ENCODE measurements around the gene STAC3. TPM values are rescaled to one million over a fixed set of nuclear protein-coding genes. Genes with fewer than 3 reads are reported as not detected.

The STAC3 gene
- total and polyA plus RNA-seq, 9 of the 15 experiments (the other 6 are each of a cell fraction or from before 2014, with no cell fraction given), result 0.45 to 6.4 (median 3.3) TPM

DNA sequence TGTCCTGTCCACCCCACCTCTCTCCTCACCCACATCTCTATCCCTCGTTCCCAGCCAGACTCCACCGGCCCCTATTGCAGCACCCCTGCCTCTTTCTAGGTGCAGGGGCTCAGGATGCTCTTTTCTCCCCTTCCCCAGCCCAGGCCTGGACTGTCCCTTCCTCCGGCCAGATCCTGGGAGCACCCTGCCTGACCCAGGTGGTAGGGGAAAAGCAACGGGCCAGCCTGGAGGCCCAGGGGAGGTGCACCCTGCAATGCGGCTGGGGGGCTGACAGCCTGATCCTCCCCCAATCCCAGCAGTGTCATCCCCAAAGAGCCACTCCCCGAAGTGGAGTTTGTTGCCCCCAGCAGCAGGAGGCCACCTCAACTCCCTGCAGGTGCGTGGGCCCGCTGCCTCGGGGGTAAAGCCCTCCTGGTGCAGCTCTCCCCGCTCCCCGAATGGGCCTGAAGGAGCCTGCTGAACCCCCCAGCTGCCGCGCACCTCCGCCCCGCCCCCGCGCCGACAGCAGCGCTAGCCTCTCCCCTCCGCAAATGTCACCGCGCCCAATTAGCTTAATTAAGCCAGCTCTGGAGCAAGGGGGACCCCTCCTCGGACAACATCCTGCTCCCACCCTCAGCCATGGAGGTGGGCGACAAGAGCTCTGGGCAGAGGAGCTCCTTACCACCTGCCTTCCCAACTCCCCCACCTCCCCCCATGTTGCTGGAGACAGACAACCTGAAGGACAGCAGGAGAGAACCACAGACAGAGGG lies 29.6 kb downstream of the STAC3 start:
- ChIA-PET POLR2A (interaction anchor here (1.0 to 1.2 kb wide), 2 partner anchors 9 to 21 kb away, joined by 3 read pairs; no protein-coding TSS in a partner anchor), CTCF (ENCODE audit: low intra/inter-chr PET ratio) (interaction anchor here (1.1 kb wide), 1 partner anchor 18 kb away, joined by 3 read pairs; no protein-coding TSS in a partner anchor)
- DNase-seq (ENCODE audit: extremely low read depth in 1 of 4, low spot score in 3 of 4) (no peak), ATAC-seq (no peak), FAIRE-seq (no peak)
- peaks cover 15 to 63% of the 10 kb centered on the region in 2 experiments for H3K4me1 ChIP-seq (replicated peaks in 1 of 2; ENCODE audit: control insufficient read depth in 2 of 2, insufficient read depth in 2 of 2, low read length in 2 of 2)
- no peak overlapping the region for H3K27ac ChIP-seq (ENCODE audit: extremely low read depth, low read depth, low read length)
- WGBS (ENCODE audit: insufficient coverage, low coverage, missing lambda C conversion rate), result 1% methylated on average over 13 of the region's 24 CpGs
- no peaks in the 10 kb centered on the region for H3K79me2 ChIP-seq (ENCODE audit: control insufficient read depth, insufficient read depth, low read length)
- BruUV-seq (replicated peaks), result no TSS peak
- H3K4me2 ChIP-seq (ENCODE audit: insufficient read depth, low read length), result no peak overlapping the region
- peaks cover 38 to 50% of the 10 kb centered on the region in 2 experiments for H3K27me3 ChIP-seq (ENCODE audit: control insufficient read depth in 2 of 2, insufficient read depth in 2 of 2, low read length in 2 of 2)
- no peaks in the 10 kb centered on the region for H3K9me3 ChIP-seq (replicated peaks; ENCODE audit: control insufficient read depth, insufficient read depth, low read depth, low read length)
- no peak for TF ChIP-seq RAD51 (IDR thresholded peaks at IDR 0.05; ENCODE audit: borderline replicate concordance, low read depth)
- TF ChIP-seq SRSF9 (IDR thresholded peaks at IDR 0.05; ENCODE audit: borderline replicate concordance, low read depth, low read length), result no peak
- TF ChIP-seq THRAP3 (IDR thresholded peaks at IDR 0.05; ENCODE audit: borderline replicate concordance), result no peak
- no peak for TF ChIP-seq SNIP1 (IDR thresholded peaks at IDR 0.05; ENCODE audit: low read depth)
- TF ChIP-seq, protein P1, sequence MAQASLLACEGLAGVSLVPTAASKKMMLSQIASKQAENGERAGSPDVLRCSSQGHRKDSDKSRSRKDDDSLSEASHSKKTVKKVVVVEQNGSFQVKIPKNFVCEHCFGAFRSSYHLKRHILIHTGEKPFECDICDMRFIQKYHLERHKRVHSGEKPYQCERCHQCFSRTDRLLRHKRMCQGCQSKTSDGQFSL (CRISPR knock-in tag; IDR thresholded peaks at IDR 0.05), result no peak
- TF ChIP-seq, protein P1 (tag; IDR thresholded peaks at IDR 0.05), result no peak
- TF ChIP-seq, protein P2, sequence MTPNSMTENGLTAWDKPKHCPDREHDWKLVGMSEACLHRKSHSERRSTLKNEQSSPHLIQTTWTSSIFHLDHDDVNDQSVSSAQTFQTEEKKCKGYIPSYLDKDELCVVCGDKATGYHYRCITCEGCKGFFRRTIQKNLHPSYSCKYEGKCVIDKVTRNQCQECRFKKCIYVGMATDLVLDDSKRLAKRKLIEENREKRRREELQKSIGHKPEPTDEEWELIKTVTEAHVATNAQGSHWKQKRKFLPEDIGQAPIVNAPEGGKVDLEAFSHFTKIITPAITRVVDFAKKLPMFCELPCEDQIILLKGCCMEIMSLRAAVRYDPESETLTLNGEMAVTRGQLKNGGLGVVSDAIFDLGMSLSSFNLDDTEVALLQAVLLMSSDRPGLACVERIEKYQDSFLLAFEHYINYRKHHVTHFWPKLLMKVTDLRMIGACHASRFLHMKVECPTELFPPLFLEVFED (CRISPR knock-in tag; conservative IDR thresholded peaks at IDR 0.05), result 0 out of 2 replicates have a peak, but pooled peaks have one; percentile 16
- peak; percentile 65 for TF ChIP-seq EGR1 (conservative IDR thresholded peaks at IDR 0.05)
- peak overlapping the region in 1 of 2 experiments; percentile 83; a peak in 2 of 4 replicates for H3K9ac ChIP-seq (ENCODE audit: insufficient read depth in 1 of 2, low read depth in 2 of 2, low read length in 2 of 2)
- in situ Hi-C loops (cut with MboI) (no loop called here), intact Hi-C loops (cut with micrococcal nuclease) (no loop called here)
- H3K36me3 ChIP-seq (ENCODE audit: control insufficient read depth, insufficient read depth, low read length), result no peaks in the 10 kb centered on the region
- no peak overlapping the region for H2AFZ ChIP-seq (ENCODE audit: low read depth, low read length)
- peaks cover 3% of the 10 kb centered on the region for H3K9me1 ChIP-seq (ENCODE audit: control insufficient read depth, insufficient read depth, low read length)
- H4K20me1 ChIP-seq (replicated peaks; ENCODE audit: control insufficient read depth, insufficient read depth, low read length), result no peaks in the 10 kb centered on the region; the same call in 1 of the 2 replicates
- H3K4me3 ChIP-seq, result no peak overlapping the region
